Immature natural killer cell (primary cell): Measurements from ENCODE around the gene PPL. TPM values are rescaled to one million over a fixed set of nuclear protein-coding genes. Genes with fewer than 3 reads are reported as not detected.
A peak's percentile ranks its signal among the peaks of the same experiment; 100 is the strongest.

Source experiments
- DNase-seq, 3 donors: peaks; one replicate each; pipeline ENCODE4 v3.0.0; 2022; ENCODE audit warnings: mixed read lengths in 1 of 3
- H3K27ac Mint-ChIP-seq, 6 donors: one replicate each; pipeline ENCODE4 v1.8.0; 2020; ENCODE audit warnings: mixed read lengths in 6 of 6, mild to moderate bottlenecking in 5 of 6, inconsistent platforms in 4 of 6, moderate library complexity in 3 of 6
- H3K27me3 Mint-ChIP-seq, 3 donors: one replicate each; pipeline ENCODE4 v1.8.0; 2020 to 2021; ENCODE audit warnings: low read depth in 3 of 3, mild to moderate bottlenecking in 3 of 3, mixed read lengths in 3 of 3, moderate library complexity in 3 of 3, inconsistent platforms in 1 of 3
- H3K36me3 Mint-ChIP-seq, 3 donors: one replicate each; pipeline ENCODE4 v1.8.0; 2020; ENCODE audit warnings: mixed read lengths in 3 of 3, inconsistent platforms in 2 of 3, mild to moderate bottlenecking in 2 of 3
- H3K4me1 Mint-ChIP-seq, 2 donors: one replicate each; pipeline ENCODE4 v1.8.0; 2020; ENCODE audit warnings: inconsistent platforms in 2 of 2, mild to moderate bottlenecking in 2 of 2, mixed read lengths in 2 of 2, moderate library complexity in 1 of 2
- H3K4me3 Mint-ChIP-seq, 5 donors: one replicate each; pipeline ENCODE4 v1.8.0; 2020; ENCODE audit warnings: mild to moderate bottlenecking in 5 of 5, mixed read lengths in 5 of 5, inconsistent platforms in 3 of 5, moderate library complexity in 3 of 5
- H3K9me3 Mint-ChIP-seq, 6 donors: one replicate each; pipeline ENCODE4 v1.8.0; 2020; ENCODE audit warnings: mild to moderate bottlenecking in 6 of 6, mixed read lengths in 6 of 6, inconsistent platforms in 4 of 6, moderate library complexity in 3 of 6
- polyA plus RNA-seq, 3 donors: library from polyadenylated mRNA; unstranded; fragments of 300-500 nt; fragmentation: Illumina TruSeq; gene quantifications; one replicate each; pipeline ENCODE4 v1.2.3, GENCODE V29; 2021

Gene PPL
- polyA plus RNA-seq, 3 donors from 2014 or later: 0.03 to 0.43 TPM; not detected in 1

DNA sequence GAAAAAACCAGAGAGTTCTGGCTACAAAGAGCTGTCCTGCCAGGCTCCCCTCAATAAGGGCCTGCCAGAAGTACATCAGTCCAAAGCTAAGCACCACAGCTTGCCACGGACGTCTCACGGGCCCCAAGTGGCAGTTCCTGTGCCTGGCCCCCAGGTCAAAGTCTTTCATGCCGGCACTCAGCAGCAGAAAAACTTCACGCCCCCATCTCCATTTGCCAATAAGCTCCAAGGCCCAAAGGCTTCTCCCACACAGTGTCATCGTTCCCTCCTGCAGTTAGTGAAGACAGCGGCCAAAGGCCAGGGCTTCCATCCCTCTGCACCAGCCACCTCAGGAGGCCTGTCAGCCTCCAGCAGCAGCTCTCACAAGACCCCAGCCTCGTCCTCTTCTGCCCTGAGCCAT, 62.3 kb downstream of the PPL start:
- no peak overlapping the region for H3K27ac Mint-ChIP-seq
- no peak overlapping the region for H3K4me3 Mint-ChIP-seq
- H3K36me3 Mint-ChIP-seq: peaks cover 31 to 52% (median 31%) of the 10 kb centered on the region in 3 donors
- H3K4me1 Mint-ChIP-seq: peaks cover 9 to 15% of the 10 kb centered on the region in 2 donors
- DNase-seq: no peak
- peaks cover 0 to 2% (median 0%) of the 10 kb centered on the region in 3 donors for H3K27me3 Mint-ChIP-seq
- no peaks in the 10 kb centered on the region for H3K9me3 Mint-ChIP-seq

- H3K9me3 Mint-ChIP-seq: no peaks in the 10 kb centered on the region
- no peak for DNase-seq
- no peak overlapping the region for H3K4me3 Mint-ChIP-seq
- H3K27me3 Mint-ChIP-seq: peaks cover 0 to 4% (median 3%) of the 10 kb centered on the region in 3 donors
- peaks cover 24 to 59% (median 26%) of the 10 kb centered on the region in 3 donors for H3K36me3 Mint-ChIP-seq
- peak overlapping the region in 1 of 6 donors; percentile 27 for H3K27ac Mint-ChIP-seq
- H3K4me1 Mint-ChIP-seq: peaks cover 18 to 25% of the 10 kb centered on the region in 2 donors
Measured at GRCh38 chr16:4873091-4873490, 63.9 kb downstream of the PPL start.

DNA sequence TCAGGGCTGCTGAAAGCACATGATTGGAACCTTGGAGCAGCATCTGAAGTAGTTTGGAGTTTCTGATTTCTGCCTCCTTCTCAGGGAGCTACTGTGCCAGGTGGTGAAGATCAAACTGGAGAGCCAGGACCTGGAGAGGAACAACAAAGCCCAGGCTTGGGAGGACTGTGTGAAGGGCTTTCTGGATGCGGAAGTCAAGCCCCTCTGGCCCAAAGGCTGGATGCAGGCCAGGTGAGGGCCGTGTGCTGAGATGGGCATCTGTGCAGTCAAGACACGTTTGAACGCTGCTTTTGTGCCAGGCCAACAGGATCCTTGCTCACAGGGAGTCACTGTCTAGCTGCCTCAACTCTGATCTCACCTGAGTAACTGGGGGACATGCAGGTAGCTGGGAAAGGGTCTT, 65.9 kb downstream of the PPL start:
- no peaks in the 10 kb centered on the region for H3K9me3 Mint-ChIP-seq
- DNase-seq: no peak
- peak overlapping the region in 3 of 6 donors; percentile 1 to 61 (median 35) for H3K27ac Mint-ChIP-seq
- no peak overlapping the region for H3K4me3 Mint-ChIP-seq
- peaks cover 22 to 54% (median 24%) of the 10 kb centered on the region in 3 donors for H3K36me3 Mint-ChIP-seq
- H3K4me1 Mint-ChIP-seq: peaks cover 19 to 40% of the 10 kb centered on the region in 2 donors
- peaks cover 1 to 3% (median 2%) of the 10 kb centered on the region in 3 donors for H3K27me3 Mint-ChIP-seq

DNA sequence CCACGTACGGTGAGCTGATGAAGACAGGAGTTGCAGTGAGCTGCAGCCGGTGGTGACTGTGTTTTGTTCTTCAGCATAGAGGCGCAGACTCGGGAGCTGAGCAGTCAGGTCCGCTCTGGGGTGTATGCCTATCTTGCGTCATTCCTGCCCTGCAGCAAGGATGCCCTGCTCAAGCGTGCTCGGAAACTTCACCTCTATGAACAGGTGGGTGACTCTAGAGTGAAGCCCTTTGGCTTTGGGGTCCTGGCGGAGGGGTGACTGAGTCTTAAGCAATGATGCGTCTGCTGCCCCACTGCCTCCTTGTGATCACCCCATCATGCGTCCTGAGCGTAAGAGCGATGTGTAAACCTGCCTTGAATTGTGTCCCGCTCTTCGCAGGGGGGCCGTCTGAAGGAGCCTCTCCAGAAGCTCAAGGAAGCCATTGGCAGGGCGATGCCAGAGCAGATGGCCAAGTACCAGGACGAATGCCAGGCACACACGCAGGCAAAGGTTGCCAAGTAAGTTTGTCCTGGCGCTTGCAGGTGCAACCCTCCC, 66.7 kb downstream of the PPL start:
- Mint-ChIP-seq H3K27ac (peak overlapping the region in 1 of 6 donors; percentile 26), H3K9me3 (no peaks in the 10 kb centered on the region), H3K36me3 (peaks cover 19 to 48% (median 20%) of the 10 kb centered on the region in 3 donors), H3K27me3 (peaks cover 1 to 4% (median 3%) of the 10 kb centered on the region in 3 donors), H3K4me1 (peaks cover 20 to 41% of the 10 kb centered on the region in 2 donors), H3K4me3 (no peak overlapping the region)
- DNase-seq: no peak

- peaks cover 13 to 41% (median 20%) of the 10 kb centered on the region in 3 donors for H3K36me3 Mint-ChIP-seq
- H3K4me3 Mint-ChIP-seq: no peak overlapping the region
- peak overlapping the region in 1 of 6 donors; percentile 40 for H3K27ac Mint-ChIP-seq
- peaks cover 1 to 4% (median 3%) of the 10 kb centered on the region in 3 donors for H3K27me3 Mint-ChIP-seq
- no peaks in the 10 kb centered on the region for H3K9me3 Mint-ChIP-seq
- H3K4me1 Mint-ChIP-seq: peaks cover 22 to 50% of the 10 kb centered on the region in 2 donors
- DNase-seq: no peak
Measured at GRCh38 chr16:4869147-4869805, 67.7 kb downstream of the PPL start.

GRCh38 chr16:4868535-4868934, 68.4 kb downstream of the PPL start:
- Mint-ChIP-seq H3K4me3 (no peak overlapping the region), H3K36me3 (peaks cover 13 to 43% (median 20%) of the 10 kb centered on the region in 3 donors), H3K27me3 (peaks cover 1 to 4% (median 3%) of the 10 kb centered on the region in 3 donors), H3K4me1 (peaks cover 22 to 57% of the 10 kb centered on the region in 2 donors), H3K9me3 (no peaks in the 10 kb centered on the region), H3K27ac (peak overlapping the region in 1 of 6 donors; percentile 49)
- no peak for DNase-seq

DNA sequence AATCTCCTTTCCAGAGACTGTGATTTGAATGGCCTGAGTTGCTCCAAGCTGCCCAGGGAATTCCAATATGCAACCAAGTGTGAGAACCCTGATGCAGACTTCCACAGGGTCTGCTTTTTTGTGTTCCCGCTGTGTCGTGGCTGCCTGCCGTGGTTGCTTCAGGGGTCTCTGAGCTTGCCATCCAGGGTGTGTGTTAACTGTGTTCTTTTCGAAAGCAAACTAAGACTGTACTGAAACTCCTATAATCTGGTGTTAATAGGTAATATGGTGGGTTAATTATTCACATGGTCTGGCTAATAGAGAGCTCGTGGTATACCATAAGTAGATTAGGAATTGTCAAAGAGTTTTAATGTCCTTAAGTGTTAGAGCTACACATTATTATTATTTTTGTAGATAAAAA, 68.9 kb downstream of the PPL start:
- H3K27me3 Mint-ChIP-seq: peaks cover 1 to 4% (median 3%) of the 10 kb centered on the region in 3 donors
- peaks cover 22 to 63% of the 10 kb centered on the region in 2 donors for H3K4me1 Mint-ChIP-seq
- peaks cover 9 to 40% (median 17%) of the 10 kb centered on the region in 3 donors for H3K36me3 Mint-ChIP-seq
- no peak for DNase-seq
- no peak overlapping the region for H3K27ac Mint-ChIP-seq
- no peak overlapping the region for H3K4me3 Mint-ChIP-seq
- H3K9me3 Mint-ChIP-seq: no peaks in the 10 kb centered on the region

DNA sequence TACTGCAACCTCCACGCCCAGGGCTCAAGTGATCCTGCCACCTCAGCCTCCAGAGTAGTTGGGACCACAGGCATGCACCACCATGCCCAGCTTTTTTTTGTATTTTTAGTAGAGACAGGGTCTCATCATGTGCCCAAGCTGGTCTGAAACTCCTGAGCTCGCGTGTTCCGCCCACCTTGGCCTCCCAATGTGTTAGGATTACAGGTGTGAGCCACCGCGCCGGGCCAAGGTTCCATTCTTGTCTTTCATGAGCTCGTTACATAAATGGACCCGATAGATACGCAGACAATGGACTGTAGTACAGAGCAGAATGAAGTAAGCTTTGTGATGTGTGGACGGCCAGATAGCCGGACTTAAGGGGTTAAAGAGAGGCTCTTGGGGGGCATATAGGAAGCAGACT, 70.4 kb downstream of the PPL start:
- no peak overlapping the region for H3K27ac Mint-ChIP-seq
- DNase-seq: no peak
- H3K27me3 Mint-ChIP-seq: peaks cover 1 to 4% (median 3%) of the 10 kb centered on the region in 3 donors
- H3K9me3 Mint-ChIP-seq: no peaks in the 10 kb centered on the region
- H3K36me3 Mint-ChIP-seq: peaks cover 6 to 42% (median 9%) of the 10 kb centered on the region in 3 donors
- peaks cover 23 to 66% of the 10 kb centered on the region in 2 donors for H3K4me1 Mint-ChIP-seq
- H3K4me3 Mint-ChIP-seq: no peak overlapping the region

DNA sequence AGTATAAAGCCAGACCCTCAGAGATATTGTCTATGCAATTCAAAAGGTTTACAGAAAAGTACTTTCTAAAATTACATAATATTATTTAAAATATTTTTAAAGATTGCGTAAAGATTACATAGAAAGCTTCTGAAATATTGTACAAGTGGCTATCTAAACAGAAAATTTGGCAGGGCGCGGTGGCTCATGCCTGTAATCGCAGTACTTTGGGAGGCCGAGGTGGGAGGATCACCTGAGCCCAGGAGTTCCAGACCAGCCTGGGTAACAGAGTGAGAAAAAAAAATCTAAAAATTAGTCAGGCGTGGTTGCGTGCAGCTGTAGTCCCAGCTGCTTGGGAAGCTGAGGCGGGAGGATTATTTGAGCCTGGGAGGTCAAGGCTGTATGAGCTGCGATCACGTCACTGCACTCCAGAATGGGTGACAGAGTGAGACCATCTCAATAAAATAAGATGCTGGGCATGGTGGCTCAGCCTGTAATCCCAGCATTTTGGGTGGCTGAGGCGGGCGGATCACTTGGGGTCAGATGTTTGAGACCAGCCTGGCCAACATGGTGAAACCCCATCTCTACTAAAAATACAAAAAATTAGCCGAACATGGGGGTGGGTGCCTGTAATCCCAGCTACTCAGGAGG, 71.6 kb downstream of the PPL start:
- DNase-seq: no peak
- Mint-ChIP-seq H3K27ac (no peak overlapping the region), H3K4me3 (no peak overlapping the region), H3K27me3 (peaks cover 1 to 4% (median 3%) of the 10 kb centered on the region in 3 donors), H3K36me3 (peaks cover 2 to 42% (median 4%) of the 10 kb centered on the region in 3 donors), H3K4me1 (peaks cover 16 to 66% of the 10 kb centered on the region in 2 donors), H3K9me3 (no peaks in the 10 kb centered on the region)

DNA sequence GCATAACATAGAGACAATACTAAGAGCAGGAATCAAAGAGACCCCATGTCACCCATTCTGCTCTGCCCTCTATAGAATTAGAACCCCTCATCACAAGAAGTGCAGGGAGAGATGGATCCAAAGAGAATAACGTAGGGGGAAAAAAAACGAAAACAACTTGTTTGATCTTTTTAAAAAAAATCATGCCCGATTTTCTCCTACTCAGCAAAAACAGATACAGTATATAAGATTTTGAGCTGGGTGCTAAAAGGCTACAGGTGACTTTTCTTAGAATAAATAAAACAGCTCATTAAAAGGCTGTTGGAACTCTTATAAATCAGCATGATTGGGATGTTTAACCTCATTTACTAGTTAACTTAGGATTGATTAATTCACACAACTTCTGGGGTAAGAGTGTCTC, 72.2 kb downstream of the PPL start:
- H3K36me3 Mint-ChIP-seq: peaks cover 7 to 43% (median 8%) of the 10 kb centered on the region in 3 donors
- H3K4me1 Mint-ChIP-seq: peaks cover 13 to 64% of the 10 kb centered on the region in 2 donors
- H3K4me3 Mint-ChIP-seq: no peak overlapping the region
- H3K27ac Mint-ChIP-seq: peak overlapping the region in 1 of 6 donors; percentile 38
- DNase-seq: no peak
- peaks cover 2 to 4% (median 3%) of the 10 kb centered on the region in 3 donors for H3K27me3 Mint-ChIP-seq
- H3K9me3 Mint-ChIP-seq: no peaks in the 10 kb centered on the region

DNA sequence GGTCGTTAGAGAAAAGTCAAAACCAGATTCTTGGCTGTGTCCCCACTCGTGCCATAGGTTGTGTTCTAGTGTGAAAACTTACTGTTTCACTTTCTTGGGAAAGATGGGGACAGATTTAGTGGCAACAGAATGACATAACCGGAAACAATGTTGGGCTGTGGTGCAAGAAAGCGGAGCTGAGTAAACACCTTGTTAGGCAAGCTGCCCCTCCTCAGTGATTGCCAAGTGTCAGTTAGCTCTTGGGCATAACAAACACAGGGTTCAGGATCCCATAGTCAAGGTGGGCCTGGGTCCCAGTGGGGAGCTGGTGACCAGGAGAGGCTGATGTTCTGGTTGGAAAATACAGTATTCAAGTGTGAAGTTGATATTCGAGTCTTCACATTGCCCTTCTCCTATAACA, 74.3 kb downstream of the PPL start:
- Mint-ChIP-seq H3K4me1 (peaks cover 11 to 44% of the 10 kb centered on the region in 2 donors), H3K4me3 (no peak overlapping the region), H3K9me3 (no peaks in the 10 kb centered on the region), H3K27ac (no peak overlapping the region), H3K27me3 (peaks cover 2 to 9% (median 2%) of the 10 kb centered on the region in 3 donors), H3K36me3 (peaks cover 8 to 50% (median 24%) of the 10 kb centered on the region in 3 donors)
- no peak for DNase-seq

- H3K27ac Mint-ChIP-seq: no peak overlapping the region
- H3K27me3 Mint-ChIP-seq: peaks cover 2 to 7% (median 2%) of the 10 kb centered on the region in 3 donors
- no peak overlapping the region for H3K4me3 Mint-ChIP-seq
- no peak for DNase-seq
- peaks cover 8 to 59% (median 24%) of the 10 kb centered on the region in 3 donors for H3K36me3 Mint-ChIP-seq
- no peaks in the 10 kb centered on the region for H3K9me3 Mint-ChIP-seq
- peaks cover 9 to 32% of the 10 kb centered on the region in 2 donors for H3K4me1 Mint-ChIP-seq
Measured at GRCh38 chr16:4860727-4861342, 76.1 kb downstream of the PPL start.

DNA sequence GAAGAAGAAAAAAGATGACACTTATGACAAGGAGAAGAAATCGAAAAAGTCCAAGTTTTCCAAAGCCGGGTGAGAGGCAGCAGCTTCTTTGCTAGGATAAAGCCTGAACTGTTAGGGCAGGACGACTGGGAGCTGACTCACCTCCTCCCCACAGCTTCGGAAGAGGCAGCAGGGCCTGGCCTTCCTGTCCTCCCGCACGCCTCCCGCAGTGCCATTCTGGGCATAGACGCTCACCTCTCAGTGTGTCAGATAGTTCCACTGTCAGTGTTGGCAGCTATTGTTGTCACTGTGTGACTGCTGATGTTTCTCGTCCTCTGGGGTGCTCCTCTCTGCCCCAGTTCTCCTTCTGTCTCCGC, 77.1 kb downstream of the PPL start:
- Mint-ChIP-seq H3K27ac (no peak overlapping the region), H3K4me3 (peak overlapping the region in 1 of 5 donors; percentile 21), H3K27me3 (peaks cover 2 to 5% (median 2%) of the 10 kb centered on the region in 3 donors), H3K4me1 (peaks cover 8 to 28% of the 10 kb centered on the region in 2 donors), H3K36me3 (peaks cover 8 to 63% (median 24%) of the 10 kb centered on the region in 3 donors), H3K9me3 (no peaks in the 10 kb centered on the region)
- no peak for DNase-seq
